ENCODE results near the gene RHBDL3. TPM values are rescaled to one million over a fixed set of nuclear protein-coding genes. Genes with fewer than 3 reads are reported as not detected.
"Not testable (repeated sequence)": the region's sequence is repeated elsewhere in the genome, so short reads cannot be mapped to it uniquely, and the experiment has no call there.

RHBDL3 gene
- total RNA-seq, 1 donor = 0.09 TPM

DNA sequence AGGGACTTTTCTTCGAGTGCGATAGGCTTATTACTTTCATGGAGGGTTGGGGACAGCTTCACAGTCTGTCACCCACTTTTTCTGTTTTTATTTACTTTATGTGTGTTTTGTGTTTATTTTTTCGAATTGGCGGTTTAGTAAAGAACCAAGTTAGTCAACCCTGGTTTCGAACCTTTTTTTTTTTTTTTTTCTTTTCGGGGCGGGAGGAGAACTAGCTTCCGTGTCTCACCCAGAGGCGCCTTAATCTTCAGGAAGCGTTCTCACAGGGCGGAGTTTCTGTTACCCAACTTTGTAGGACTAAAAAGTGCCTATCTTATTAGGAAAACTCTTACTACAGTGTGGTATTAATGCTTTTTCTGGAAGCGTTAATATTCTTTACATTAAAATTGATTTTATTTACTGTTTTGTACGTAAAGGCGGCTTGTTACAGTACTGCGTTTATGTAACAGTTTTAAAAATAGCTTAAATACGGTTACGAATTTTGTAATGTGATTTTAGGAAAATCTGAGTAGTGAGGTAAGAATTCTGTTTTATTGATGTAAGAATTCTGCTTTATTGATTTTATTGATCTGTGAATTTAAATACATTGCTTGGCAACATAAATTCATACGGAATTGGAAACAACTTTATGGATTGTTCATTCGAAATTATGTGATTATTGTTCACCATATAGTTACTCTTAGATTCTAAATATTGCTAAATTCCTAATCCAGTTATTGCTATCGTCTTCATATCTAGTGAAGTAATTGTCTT lies 85.2 kb downstream of the RHBDL3 start:
- DNase-seq (ENCODE audit: low read depth) = peak; percentile 82
- TF ChIP-seq, protein P1, sequence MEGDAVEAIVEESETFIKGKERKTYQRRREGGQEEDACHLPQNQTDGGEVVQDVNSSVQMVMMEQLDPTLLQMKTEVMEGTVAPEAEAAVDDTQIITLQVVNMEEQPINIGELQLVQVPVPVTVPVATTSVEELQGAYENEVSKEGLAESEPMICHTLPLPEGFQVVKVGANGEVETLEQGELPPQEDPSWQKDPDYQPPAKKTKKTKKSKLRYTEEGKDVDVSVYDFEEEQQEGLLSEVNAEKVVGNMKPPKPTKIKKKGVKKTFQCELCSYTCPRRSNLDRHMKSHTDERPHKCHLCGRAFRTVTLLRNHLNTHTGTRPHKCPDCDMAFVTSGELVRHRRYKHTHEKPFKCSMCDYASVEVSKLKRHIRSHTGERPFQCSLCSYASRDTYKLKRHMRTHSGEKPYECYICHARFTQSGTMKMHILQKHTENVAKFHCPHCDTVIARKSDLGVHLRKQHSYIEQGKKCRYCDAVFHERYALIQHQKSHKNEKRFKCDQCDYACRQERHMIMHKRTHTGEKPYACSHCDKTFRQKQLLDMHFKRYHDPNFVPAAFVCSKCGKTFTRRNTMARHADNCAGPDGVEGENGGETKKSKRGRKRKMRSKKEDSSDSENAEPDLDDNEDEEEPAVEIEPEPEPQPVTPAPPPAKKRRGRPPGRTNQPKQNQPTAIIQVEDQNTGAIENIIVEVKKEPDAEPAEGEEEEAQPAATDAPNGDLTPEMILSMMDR (IDR thresholded peaks at IDR 0.05; ENCODE audit: insufficient read depth, low read length) = no peak
- peak overlapping the region; percentile 99 for H3K4me3 ChIP-seq (ENCODE audit: low read depth, low read length)

DNA sequence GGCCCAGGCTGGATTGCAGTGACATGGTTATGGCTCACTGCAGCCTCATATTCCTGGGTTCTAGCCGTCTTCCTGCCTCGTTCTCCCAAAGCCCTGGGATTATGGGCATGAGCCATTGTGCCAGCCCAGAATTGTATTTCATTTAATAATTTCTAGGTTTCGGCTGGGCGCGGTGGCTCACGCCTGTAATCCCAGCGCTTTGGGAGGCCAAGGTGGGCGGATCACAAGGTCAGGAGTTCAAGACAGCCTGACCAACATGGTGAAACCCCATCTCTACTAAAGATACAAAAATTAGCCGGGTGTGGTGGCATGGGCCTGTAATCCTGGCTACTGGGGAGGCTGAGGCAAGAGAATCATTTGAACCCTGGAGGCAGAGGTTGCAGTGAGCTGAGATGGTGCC lies 87.1 kb downstream of the RHBDL3 start:
- DNase-seq (ENCODE audit: low read depth) = not testable (repeated sequence)
- H3K4me3 ChIP-seq (ENCODE audit: low read depth, low read length) = peak overlapping the region; percentile 48

DNA sequence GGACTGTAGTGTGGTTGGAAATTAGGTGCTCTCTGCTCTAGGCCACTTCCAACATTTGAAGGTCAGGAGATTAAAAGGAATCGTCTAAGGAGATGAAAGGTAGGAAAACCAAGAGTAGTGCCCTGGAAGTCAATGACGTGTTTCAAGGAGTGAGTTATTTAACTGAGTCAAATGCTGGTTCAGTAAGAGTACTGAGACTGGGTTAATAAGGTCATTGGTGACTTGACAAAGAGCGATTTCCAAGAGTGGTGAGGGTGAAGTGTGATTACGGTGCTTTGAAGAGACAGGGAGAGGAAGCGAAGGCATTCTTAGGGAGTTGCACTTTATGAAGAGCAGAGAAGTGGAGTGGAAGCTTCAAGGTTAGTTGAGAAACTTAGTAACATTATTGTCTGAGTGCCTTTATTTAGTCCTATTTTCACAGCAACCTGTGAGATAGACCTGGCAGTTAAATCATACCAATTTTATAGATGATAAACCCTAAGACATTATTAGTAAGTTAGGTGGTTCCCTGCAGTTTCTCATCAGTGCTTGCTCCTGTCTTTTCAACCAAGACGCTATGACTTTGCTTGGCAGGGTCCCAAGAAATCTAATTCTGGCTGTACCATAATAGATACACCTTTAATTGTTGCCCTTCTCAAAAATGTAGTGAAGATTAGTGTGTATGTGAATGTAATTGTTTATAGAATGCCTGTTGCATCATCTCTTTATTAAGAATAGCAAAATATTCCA lies 90.2 kb downstream of the RHBDL3 start:
- H3K4me3 ChIP-seq (ENCODE audit: low read depth, low read length) = no peak overlapping the region
- TF ChIP-seq, protein P1 (IDR thresholded peaks at IDR 0.05; ENCODE audit: insufficient read depth, low read length) = no peak
- DNase-seq (ENCODE audit: low read depth) = no peak

DNA sequence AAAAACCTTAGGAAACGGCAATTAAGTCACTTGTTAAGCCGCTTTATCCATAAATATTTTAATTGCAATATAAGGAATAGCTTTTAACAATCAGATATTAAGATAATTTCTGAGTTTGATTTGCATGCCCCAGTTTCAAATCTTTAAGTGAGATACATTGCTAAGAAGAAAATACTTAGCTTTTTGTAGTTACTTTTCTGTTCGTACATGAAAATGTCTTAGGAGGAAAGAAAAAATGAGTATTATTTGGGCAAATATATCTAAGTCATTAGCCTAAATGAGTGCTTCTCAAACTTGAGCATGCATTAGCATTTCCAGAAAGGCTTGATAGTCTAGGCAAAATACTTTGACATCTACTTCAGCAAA lies 90.7 kb downstream of the RHBDL3 start:
- DNase-seq (ENCODE audit: low read depth) = no peak
- TF ChIP-seq, protein P1 (IDR thresholded peaks at IDR 0.05; ENCODE audit: insufficient read depth, low read length) = no peak
- no peak overlapping the region for H3K4me3 ChIP-seq (ENCODE audit: low read depth, low read length)

DNA sequence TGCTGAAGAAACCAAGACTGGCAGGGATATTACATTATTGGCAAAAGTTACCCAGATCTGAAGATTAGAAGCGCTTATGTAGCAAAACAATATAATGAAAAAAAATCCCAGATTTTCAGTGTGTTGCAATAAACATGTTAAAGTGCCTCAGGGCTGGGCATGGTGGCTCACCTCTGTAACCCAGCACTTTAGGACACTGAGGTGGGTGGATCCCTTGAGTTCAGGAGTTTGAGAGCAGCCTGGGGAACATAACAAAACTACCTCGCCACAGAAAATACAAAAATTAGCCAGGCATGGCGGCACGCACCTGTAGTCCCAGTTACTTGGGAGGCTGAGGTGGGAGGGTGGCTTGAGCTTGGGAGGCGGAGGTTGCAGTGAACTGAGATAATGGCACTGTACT lies 91.1 kb downstream of the RHBDL3 start:
- no peak overlapping the region for H3K4me3 ChIP-seq (ENCODE audit: low read depth, low read length)
- TF ChIP-seq, protein P1 (IDR thresholded peaks at IDR 0.05; ENCODE audit: insufficient read depth, low read length) = no peak
- no peak for DNase-seq (ENCODE audit: low read depth)

DNA sequence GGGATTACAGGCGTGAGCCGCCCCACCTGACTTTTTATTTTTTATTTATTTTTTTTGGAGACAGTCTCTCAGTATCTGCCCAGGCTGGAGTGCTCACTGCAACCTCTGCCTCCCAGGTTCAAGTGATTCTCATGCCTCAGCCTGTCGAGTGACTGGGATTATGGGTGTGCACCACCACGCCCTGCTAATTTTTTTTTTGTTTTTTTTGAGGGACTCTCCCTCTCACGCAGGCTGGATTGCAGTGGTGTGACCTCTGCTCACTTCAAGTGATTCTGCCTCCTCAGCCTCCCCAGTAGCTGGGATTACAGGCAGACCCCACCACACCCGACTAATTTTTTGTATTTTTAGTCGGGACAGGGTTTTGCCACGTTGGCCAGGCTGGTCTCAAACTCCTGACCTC lies 92.0 kb downstream of the RHBDL3 start:
- TF ChIP-seq, protein P1 (IDR thresholded peaks at IDR 0.05; ENCODE audit: insufficient read depth, low read length) = no peak
- no peak for DNase-seq (ENCODE audit: low read depth)
- H3K4me3 ChIP-seq (ENCODE audit: low read depth, low read length) = no peak overlapping the region

DNA sequence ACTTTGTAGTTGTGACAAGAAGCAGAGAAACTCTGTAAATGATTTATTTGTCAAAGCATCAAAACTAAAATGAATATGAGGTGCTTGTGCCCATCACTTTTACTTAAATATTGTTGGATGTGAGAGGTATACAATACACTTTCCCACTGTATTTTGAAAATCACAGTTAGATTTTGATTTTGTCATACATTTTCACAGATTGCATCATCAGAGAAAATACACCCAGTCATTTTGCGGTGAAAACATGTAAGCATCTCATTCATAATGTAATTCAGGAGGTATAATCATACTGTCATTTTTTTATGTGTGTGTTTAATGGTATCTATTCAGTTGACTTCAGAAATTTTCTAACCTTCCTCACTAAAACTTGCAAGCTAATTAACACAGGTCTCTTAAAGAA lies 95.6 kb downstream of the RHBDL3 start:
- TF ChIP-seq, protein P1 (IDR thresholded peaks at IDR 0.05; ENCODE audit: insufficient read depth, low read length) = no peak
- no peak overlapping the region for H3K4me3 ChIP-seq (ENCODE audit: low read depth, low read length)
- DNase-seq (ENCODE audit: low read depth) = no peak
